Stimulated activated CD8-positive, alpha-beta memory T cell treated with anti-CD3 and anti-CD28 coated beads, Interleukin-15, amount 100 ng/mL, for 1 hour (primary cell): ENCODE measurements around the gene TBL1X.

ENCODE experiments used
- DNase-seq: peaks from one replicate; pipeline ENCODE4 v3.0.0-alpha.2; 2020; ENCODE audit warnings: low read depth

TBL1X gene

GRCh38 chrX:9586992-9587392 is 122.1 kb downstream of the TBL1X start:
- DNase-seq, result no peak

GRCh38 chrX:9587642-9588041 is 122.8 kb downstream of the TBL1X start:
- no peak for DNase-seq

GRCh38 chrX:9591496-9591895 is 126.6 kb downstream of the TBL1X start:
- no peak for DNase-seq

- DNase-seq, result no peak
These were observed 128.9 kb downstream of the TBL1X start for GRCh38 chrX:9593756-9594155.

GRCh38 chrX:9595174-9595573 is 130.3 kb downstream of the TBL1X start:
- no peak for DNase-seq

DNA sequence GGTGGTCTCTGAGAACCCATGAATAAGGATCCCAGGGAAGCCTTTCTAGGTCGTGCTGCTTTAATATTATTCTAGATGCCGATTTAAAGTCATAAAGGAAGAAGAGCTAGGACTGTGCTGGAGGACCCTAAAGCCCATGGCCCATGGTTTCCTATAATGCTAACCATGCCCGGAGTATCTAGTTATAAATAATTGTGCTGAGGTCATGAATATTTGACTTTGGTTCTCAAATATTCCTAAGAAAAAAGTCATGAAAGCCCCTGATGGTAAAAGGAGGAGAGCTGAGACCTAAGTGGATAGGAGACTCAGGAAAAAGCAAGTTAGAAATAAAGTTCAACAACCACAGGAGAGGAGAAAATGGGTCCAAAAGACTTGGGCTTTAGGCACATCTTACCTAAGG is 132.0 kb downstream of the TBL1X start:
- no peak for DNase-seq

DNA sequence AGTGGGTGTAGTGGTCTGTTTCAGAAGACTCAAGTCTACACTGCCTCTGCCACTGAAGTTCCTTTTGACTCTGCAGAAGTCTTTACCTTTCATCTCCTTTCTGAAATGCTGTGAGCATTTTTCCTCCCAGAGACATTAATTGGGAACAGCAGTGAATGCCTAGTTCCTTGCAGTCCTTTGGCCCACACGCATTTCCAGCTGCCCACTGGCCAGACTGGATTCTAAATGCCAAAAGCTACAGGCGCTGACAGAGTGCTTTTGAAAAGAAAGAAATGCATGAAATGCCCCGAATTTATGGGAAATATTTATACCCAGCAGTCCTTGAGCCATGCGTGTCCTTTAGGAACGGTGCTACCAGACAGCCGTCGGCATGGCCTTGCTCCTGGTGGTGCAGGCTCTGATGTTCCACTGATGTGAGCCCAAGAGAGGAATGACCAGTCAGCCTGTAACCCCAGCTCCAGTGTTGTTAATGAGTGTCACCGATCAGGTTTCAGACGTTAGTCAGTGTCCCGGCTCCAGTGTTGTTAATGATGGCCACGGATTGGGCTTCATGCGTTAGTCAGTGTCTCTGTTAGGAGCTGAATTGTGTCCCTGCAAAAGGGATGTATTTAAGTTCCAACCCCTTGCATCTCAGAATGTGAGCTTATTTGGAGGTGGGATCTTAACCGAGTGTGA is 132.6 kb downstream of the TBL1X start:
- no peak for DNase-seq

- no peak for DNase-seq
These were observed 133.5 kb downstream of the TBL1X start for GRCh38 chrX:9598344-9598743.

- no peak for DNase-seq
These were observed 139.5 kb downstream of the TBL1X start for GRCh38 chrX:9604111-9604907.

- DNase-seq, result no peak
These were observed 140.0 kb downstream of the TBL1X start for GRCh38 chrX:9604908-9605306.

DNA sequence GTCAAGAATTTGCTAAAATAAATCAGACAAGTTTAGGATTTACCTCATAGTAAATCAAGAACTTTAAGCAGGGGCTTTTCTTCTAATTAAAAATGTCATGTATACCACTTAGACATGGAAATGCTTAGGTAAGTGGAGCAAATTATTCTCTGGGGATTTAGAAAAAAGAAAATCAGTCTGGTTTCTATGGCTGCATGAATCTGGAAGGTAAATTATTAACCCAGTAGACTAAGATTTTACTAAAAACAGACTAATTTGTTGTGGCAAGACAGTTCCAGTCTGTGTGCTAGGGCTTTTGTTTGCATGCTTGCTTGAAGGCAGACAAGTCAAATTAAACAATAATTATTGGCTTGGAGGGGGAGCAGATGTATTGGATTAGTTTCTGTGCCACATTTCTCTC is 140.6 kb downstream of the TBL1X start:
- no peak for DNase-seq

DNA sequence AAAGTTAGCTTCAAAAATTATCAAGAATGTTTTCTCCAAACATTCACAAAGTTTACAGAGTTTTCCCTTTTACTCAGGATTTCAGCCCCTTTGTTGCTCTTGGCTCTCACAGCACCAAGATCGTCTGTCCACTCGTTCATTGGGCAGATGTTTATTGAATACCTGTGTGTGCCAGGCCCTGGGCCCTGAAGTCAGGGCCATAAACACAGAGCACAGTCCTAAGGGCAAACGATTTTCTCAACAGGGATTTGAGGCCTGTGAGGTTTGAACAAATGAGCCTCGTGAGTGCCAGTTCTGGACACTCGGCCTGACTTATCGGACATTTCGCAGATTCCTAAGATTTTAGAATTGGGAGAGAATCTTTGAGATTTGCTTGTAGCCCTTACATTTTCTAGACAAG is 142.1 kb downstream of the TBL1X start:
- DNase-seq, result no peak

DNA sequence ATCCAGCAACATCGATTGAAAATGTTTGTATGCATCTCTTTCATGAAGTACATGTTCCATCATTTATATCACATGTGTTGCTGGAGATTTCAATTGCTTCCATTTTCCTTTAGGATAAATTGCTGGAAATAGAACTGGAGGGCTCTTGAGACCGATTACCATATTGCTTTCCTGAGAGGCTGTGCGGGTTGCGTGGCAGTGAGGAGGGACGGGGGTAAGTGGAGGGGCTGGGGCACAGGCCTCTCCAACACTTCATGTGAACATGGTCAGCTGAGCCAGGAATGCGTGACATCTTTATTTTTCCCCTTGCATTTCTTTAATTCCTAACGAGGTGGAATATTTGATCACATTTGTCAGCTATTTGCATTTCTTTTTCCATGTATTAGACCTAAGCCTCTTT is 144.6 kb downstream of the TBL1X start:
- no peak for DNase-seq

- DNase-seq, result no peak
These were observed 145.1 kb downstream of the TBL1X start for GRCh38 chrX:9609987-9610386.

- no peak for DNase-seq
These were observed 146.0 kb downstream of the TBL1X start for GRCh38 chrX:9610771-9611392.

DNA sequence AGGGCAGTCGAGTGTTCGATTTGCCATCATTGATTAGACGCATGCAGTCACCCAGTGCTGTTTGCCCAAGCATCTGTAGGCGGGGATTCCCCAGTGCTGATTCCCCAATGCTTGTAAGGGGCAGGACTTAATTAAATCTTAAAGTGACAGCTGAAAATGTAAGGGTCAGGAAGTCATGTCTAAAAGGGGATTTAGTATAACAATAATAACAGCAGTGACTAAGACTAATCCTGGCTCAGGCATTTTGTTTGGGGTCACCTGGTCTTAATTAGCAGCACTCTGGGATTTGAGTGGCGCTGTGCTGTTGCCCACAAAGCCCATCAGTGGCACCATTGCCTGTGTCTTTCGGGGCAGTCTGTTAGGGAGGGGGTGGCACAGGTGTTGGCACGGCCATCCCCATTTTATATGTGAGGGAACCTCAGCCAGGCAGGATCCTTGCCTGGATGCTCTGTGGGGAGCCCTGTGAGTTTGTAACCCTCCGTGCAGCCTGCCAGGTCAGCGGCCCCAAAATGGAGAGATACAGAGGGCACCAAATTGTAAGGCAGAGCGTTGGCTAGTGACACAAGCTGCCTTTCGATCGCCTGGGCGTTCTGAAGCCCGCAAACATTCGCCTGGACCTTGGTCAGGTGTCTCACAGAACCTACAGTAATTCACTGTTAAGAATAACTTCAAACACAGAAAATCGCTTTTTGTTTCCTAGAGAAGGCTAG is 146.7 kb downstream of the TBL1X start:
- no peak for DNase-seq

DNA sequence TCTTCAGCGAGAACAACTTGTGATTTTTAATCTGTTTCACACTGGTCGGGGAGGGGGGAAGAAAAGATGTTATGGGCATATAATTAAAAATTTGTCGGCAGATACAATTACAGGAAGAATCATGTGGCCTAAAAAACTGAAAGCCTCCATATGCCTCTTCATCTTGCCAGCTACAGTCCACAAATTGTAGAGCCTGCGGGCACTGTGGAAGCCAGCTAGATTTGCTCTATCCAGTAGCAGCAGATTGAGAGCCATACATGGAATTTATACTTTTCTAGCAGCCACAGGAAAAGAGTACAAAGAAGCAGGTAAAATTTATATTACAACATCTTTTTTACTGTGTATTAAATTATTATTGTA is 147.3 kb downstream of the TBL1X start:
- DNase-seq, result no peak

GRCh38 chrX:9614016-9614415 is 149.2 kb downstream of the TBL1X start:
- DNase-seq, result no peak

GRCh38 chrX:9619133-9619532 is 154.3 kb downstream of the TBL1X start:
- no peak for DNase-seq

DNA sequence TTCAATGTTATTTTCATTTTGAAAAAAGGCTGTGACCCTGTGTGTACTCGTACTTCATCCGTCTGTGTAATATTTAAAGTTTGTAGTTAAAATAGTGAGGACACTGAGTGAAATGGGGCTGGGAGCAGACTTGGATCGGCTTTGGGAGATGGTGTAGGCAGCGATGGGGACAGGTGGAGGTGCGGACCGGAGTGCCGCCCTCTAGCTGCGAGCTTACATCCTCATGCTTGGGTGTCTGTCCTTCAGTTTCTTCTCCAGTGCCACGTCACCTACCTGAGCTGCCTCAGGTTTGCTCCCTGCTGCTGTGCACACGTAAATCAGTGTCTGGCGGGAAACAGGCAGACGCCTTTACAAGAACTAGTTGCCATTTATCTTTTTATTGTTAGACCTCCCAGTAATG is 154.7 kb downstream of the TBL1X start:
- no peak for DNase-seq

GRCh38 chrX:9622128-9622527 is 157.3 kb downstream of the TBL1X start:
- no peak for DNase-seq

GRCh38 chrX:9626379-9626778 is 161.5 kb downstream of the TBL1X start:
- no peak for DNase-seq

DNA sequence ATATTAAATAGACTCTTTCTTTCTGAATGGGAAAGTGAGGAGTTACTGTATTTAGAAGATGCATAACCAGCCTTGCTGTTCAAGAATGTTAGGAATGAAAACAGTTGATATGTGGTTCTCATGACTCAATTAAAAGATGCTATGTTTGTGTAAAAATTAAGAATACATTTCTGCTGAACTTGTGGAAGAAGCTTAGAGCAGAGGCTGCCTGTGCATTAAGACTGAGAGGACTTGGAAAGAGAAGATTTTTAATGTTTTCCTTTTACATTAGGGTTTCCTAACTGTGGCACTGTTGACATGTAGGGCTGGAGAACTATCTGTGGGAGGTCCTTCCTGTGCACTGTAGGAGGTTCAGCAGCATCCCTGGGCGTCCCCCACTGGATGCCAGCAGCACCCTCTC is 163.1 kb downstream of the TBL1X start:
- no peak for DNase-seq
